HepG2 (cell line): ENCODE data around the gene GNAL.

Source experiments
- BCL6 ChIP-seq: IDR thresholded peaks from 2 replicates; pipeline ENCODE4 v1.6.1; 2016; ENCODE audit warnings: missing genetic modification reagents, missing compliant biosample characterization
- CTCF ChIP-seq: sonication (generic); formaldehyde crosslinking; IDR thresholded peaks from 2 replicates; pipeline ENCODE4 v1.5.0; 2020; ENCODE audit warnings: mild to moderate bottlenecking, missing genetic modification reagents, moderate library complexity
- ELF1 ChIP-seq: sonication (generic); formaldehyde crosslinking; IDR thresholded peaks from 2 replicates; pipeline ENCODE4 v1.4.0; 2020; ENCODE audit warnings: missing genetic modification reagents
- GABPA ChIP-seq, 2 experiments: IDR thresholded peaks; 2 replicates each; pipeline ENCODE4 v1.6.1; 2011 to 2016; ENCODE audit warnings: low read depth in 2 of 2, low read length in 1 of 2, missing biosample characterization in 1 of 2, missing genetic modification characterization in 1 of 2
- JUND ChIP-seq: sonication (generic); formaldehyde crosslinking; IDR thresholded peaks from 2 replicates; pipeline ENCODE4 v1.8.0; 2022; ENCODE audit warnings: mild to moderate bottlenecking, missing genetic modification reagents
- NKX3-1 ChIP-seq: sonication (generic); formaldehyde crosslinking; IDR thresholded peaks from 2 replicates; pipeline ENCODE4 v1.5.0; 2020; ENCODE audit warnings: missing genetic modification reagents
- POLR2A ChIP-seq, 2 experiments: IDR thresholded peaks; 2 replicates each; pipeline ENCODE4 v1.6.1; 2011; ENCODE audit warnings: low read depth in 2 of 2, low read length in 2 of 2, mild to moderate bottlenecking in 1 of 2, moderate library complexity in 1 of 2; ENCODE audit not compliant: insufficient read depth in 1 of 2
- TSC22D2 ChIP-seq: sonication (generic); formaldehyde crosslinking; IDR thresholded peaks from 2 replicates; pipeline ENCODE4 v1.5.1; 2020; ENCODE audit warnings: missing genetic modification reagents, mild to moderate bottlenecking, borderline replicate concordance
- ZNF331 ChIP-seq: sonication (generic); formaldehyde crosslinking; IDR thresholded peaks from 2 replicates; pipeline ENCODE4 v1.4.0; 2020; ENCODE audit warnings: missing genetic modification reagents
- ZNF562 ChIP-seq: sonication (generic); formaldehyde crosslinking; IDR thresholded peaks from 2 replicates; pipeline ENCODE4 v1.8.0; 2022; ENCODE audit warnings: missing genetic modification reagents, borderline replicate concordance
- ZNF577 ChIP-seq: sonication (generic); formaldehyde crosslinking; IDR thresholded peaks from 2 replicates; pipeline ENCODE4 v1.4.0; 2020; ENCODE audit warnings: mild to moderate bottlenecking, low read depth, missing genetic modification reagents, borderline replicate concordance
- ZNF713 ChIP-seq: sonication (generic); formaldehyde crosslinking; IDR thresholded peaks from 2 replicates; pipeline ENCODE4 v1.4.0; 2020; ENCODE audit warnings: mild to moderate bottlenecking, missing genetic modification reagents
- ZNF768 ChIP-seq: sonication (generic); formaldehyde crosslinking; IDR thresholded peaks from 2 replicates; pipeline ENCODE4 v1.4.0; 2020; ENCODE audit warnings: missing genetic modification reagents
- TF ChIP-seq, protein P1 (sequence below): sonication (generic); formaldehyde crosslinking; IDR thresholded peaks from 2 replicates; pipeline ENCODE4 v1.5.1; 2020; ENCODE audit warnings: mild to moderate bottlenecking, missing genetic modification reagents, moderate library complexity

- no peak for TF ChIP-seq TSC22D2 (CRISPR knock-in tag)
- no peak for TF ChIP-seq GABPA (IDR thresholded peaks at IDR 0.05; ENCODE audit: low read depth, low read length)
- no peak for TF ChIP-seq GABPA (CRISPR knock-in tag; IDR thresholded peaks at IDR 0.05; ENCODE audit: low read depth)
- TF ChIP-seq JUND, result no peak
- no peak for TF ChIP-seq ZNF577 (CRISPR knock-in tag)
- no peak for TF ChIP-seq ZNF562 (CRISPR knock-in tag)
- no peak for TF ChIP-seq NKX3-1 (CRISPR knock-in tag)
- no peak for TF ChIP-seq BCL6 (CRISPR knock-in tag)
- TF ChIP-seq ZNF768, result no peak
- no peak for TF ChIP-seq ELF1 (CRISPR knock-in tag)
- no peak for TF ChIP-seq ZNF331 (CRISPR knock-in tag)
- no peak for TF ChIP-seq ZNF713 (CRISPR knock-in tag)
- TF ChIP-seq, protein P1, sequence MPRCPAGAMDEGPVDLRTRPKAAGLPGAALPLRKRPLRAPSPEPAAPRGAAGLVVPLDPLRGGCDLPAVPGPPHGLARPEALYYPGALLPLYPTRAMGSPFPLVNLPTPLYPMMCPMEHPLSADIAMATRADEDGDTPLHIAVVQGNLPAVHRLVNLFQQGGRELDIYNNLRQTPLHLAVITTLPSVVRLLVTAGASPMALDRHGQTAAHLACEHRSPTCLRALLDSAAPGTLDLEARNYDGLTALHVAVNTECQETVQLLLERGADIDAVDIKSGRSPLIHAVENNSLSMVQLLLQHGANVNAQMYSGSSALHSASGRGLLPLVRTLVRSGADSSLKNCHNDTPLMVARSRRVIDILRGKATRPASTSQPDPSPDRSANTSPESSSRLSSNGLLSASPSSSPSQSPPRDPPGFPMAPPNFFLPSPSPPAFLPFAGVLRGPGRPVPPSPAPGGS, result no peak
- no peak for TF ChIP-seq POLR2A (IDR thresholded peaks at IDR 0.05; ENCODE audit: insufficient read depth in 1 of 2, low read depth in 2 of 2, low read length in 2 of 2)
- no peak for TF ChIP-seq CTCF (CRISPR knock-in tag)
These were observed 16.1 kb upstream of the GNAL start for GRCh38 chr18:11672846-11673454.
